ENCODE results near the gene ORAI1. TPM values are rescaled to one million over a fixed set of nuclear protein-coding genes. Genes with fewer than 3 reads are reported as not detected.
"Not testable (repeated sequence)": the region's sequence is repeated elsewhere in the genome, so short reads cannot be mapped to it uniquely, and the experiment has no call there.

The ORAI1 gene
- total RNA-seq, 1 experiment from 2014 or later, result 15.9 TPM

GRCh38 chr12:121632069-121632970 lies 6.0 kb downstream of the ORAI1 start:
- Histone ChIP-seq H3K36me3 (peaks cover 21% of the 10 kb centered on the region), H3K9me3 (no peaks in the 10 kb centered on the region), H3K27me3 (no peaks in the 10 kb centered on the region), H3K4me3 (no peak overlapping the region)
- no peak for DNase-seq

- H3K27me3 ChIP-seq, H3K4me3 ChIP-seq, DNase-seq, H3K9me3 ChIP-seq: not testable (repeated sequence)
- H3K36me3 ChIP-seq, result peaks cover 21% of the 10 kb centered on the region
Measured at GRCh38 chr12:121633833-121634196, 7.5 kb downstream of the ORAI1 start.

GRCh38 chr12:121634836-121635235 lies 8.5 kb downstream of the ORAI1 start:
- Histone ChIP-seq H3K4me3 (no peak overlapping the region), H3K9me3 (no peaks in the 10 kb centered on the region), H3K27me3 (no peaks in the 10 kb centered on the region), H3K36me3 (peaks cover 14% of the 10 kb centered on the region)
- no peak for DNase-seq

DNA sequence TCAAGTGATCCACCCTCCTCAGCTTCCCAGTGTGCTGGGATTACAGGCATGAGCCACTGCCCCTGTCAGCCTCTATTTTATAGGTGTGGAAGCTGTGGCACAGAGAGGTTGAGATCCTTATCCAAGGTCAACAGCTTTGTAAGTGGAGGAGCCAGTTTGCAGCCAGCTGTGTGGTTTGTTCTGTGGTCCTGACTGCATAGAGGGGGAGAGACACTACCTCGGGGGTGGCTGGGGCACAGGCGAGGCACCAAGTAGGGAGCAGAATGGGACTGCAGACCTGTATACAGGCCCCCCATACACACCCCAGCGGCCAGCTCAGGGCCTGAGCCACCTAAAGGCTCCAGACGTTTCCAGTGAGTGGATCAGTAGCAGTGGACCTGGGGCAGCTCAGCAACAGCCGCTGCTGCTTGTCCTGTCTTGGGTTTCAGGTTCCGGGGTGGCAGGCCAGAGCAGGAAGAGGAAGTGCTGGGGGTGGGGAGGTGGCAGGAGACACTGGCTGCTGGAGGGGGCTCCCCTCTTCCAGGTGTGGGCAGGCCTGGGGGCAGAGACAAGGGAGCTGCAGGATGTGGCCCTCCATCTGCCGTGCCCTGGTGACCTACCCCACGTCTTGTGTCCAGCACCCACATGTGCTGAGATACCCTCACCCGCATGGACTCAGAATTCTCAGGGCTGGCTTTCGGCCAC lies 11.0 kb downstream of the ORAI1 start:
- Histone ChIP-seq H3K27me3 (no peaks in the 10 kb centered on the region), H3K9me3 (no peaks in the 10 kb centered on the region), H3K4me3 (no peak overlapping the region), H3K36me3 (no peaks in the 10 kb centered on the region; the same call in 1 of the 2 replicates)
- DNase-seq, result no peak

GRCh38 chr12:121638298-121639202 lies 12.2 kb downstream of the ORAI1 start:
- no peaks in the 10 kb centered on the region for H3K9me3 ChIP-seq
- no peaks in the 10 kb centered on the region for H3K27me3 ChIP-seq
- no peak overlapping the region for H3K4me3 ChIP-seq
- no peaks in the 10 kb centered on the region; the same call in 1 of the 2 replicates for H3K36me3 ChIP-seq
- DNase-seq, result no peak

DNA sequence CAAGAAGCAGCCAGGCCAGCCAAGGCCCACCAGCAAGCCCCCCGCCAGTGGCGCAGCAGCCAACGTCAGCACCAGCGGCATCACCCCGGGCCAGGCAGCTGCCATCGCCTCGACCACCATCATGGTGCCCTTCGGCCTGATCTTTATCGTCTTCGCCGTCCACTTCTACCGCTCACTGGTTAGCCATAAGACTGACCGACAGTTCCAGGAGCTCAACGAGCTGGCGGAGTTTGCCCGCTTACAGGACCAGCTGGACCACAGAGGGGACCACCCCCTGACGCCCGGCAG lies 15.0 kb downstream of the ORAI1 start:
- H3K4me3 ChIP-seq, result no peak overlapping the region
- no peaks in the 10 kb centered on the region for H3K9me3 ChIP-seq

GRCh38 chr12:121648458-121649028 lies 22.2 kb downstream of the ORAI1 start:
- DNase-seq, result no peak
- Histone ChIP-seq H3K4me3 (no peak overlapping the region), H3K36me3 (no peaks in the 10 kb centered on the region), H3K27me3 (no peaks in the 10 kb centered on the region), H3K9me3 (no peaks in the 10 kb centered on the region)

More for the DNA sequence above, 15.0 kb downstream of the ORAI1 start:
- no peaks in the 10 kb centered on the region for H3K27me3 ChIP-seq
- no peaks in the 10 kb centered on the region for H3K36me3 ChIP-seq
- no peak for DNase-seq

GRCh38 chr12:121649322-121649721 lies 23.0 kb downstream of the ORAI1 start:
- Histone ChIP-seq H3K4me3 (no peak overlapping the region), H3K27me3 (no peaks in the 10 kb centered on the region), H3K36me3 (no peaks in the 10 kb centered on the region), H3K9me3 (no peaks in the 10 kb centered on the region)
- no peak for DNase-seq

DNA sequence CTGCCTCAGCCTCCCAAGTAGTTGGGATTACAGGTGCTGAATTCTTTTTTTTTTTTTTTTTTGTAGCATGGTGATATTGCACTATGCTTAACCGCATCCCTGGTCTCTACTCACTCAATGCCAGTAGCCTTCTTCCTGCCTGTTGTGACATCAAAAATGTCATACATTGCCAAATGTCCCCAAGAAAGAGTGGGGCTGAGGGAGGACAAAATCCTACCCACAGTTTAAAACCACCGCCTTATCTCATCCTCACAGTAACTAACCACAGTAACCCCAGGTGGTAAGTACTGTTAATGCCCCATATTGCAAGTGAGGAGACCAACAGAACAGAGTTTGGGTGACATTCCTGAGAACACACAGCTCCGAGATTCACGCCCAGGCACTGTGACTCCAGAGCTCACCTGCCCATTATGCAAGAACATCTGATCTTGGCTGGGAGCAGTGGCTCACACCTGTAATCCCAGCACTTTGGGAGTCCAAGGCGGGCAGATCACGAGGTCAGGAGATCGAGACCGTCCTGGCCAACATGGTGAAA lies 23.6 kb downstream of the ORAI1 start:
- H3K4me3 ChIP-seq, result no peak overlapping the region
- H3K36me3 ChIP-seq, result no peaks in the 10 kb centered on the region
- no peaks in the 10 kb centered on the region for H3K9me3 ChIP-seq
- H3K27me3 ChIP-seq, result no peaks in the 10 kb centered on the region
- DNase-seq, result no peak

GRCh38 chr12:121651320-121651719 lies 25.0 kb downstream of the ORAI1 start:
- H3K4me3 ChIP-seq, result no peak overlapping the region
- no peak for DNase-seq
- H3K27me3 ChIP-seq, result no peaks in the 10 kb centered on the region
- no peaks in the 10 kb centered on the region for H3K9me3 ChIP-seq
- no peaks in the 10 kb centered on the region for H3K36me3 ChIP-seq

- Histone ChIP-seq H3K36me3 (no peaks in the 10 kb centered on the region), H3K27me3 (no peaks in the 10 kb centered on the region)
- no peak for DNase-seq
Measured at GRCh38 chr12:121652767-121653497, 26.6 kb downstream of the ORAI1 start.

GRCh38 chr12:121653999-121654398 lies 27.7 kb downstream of the ORAI1 start:
- DNase-seq, result no peak
- no peaks in the 10 kb centered on the region for H3K27me3 ChIP-seq
- no peaks in the 10 kb centered on the region for H3K36me3 ChIP-seq
- no peak overlapping the region for H3K4me3 ChIP-seq
- H3K9me3 ChIP-seq, result no peaks in the 10 kb centered on the region

More at GRCh38 chr12:121652767-121653497, 26.6 kb downstream of the ORAI1 start:
- Histone ChIP-seq H3K9me3 (no peaks in the 10 kb centered on the region), H3K4me3 (no peak overlapping the region)

DNA sequence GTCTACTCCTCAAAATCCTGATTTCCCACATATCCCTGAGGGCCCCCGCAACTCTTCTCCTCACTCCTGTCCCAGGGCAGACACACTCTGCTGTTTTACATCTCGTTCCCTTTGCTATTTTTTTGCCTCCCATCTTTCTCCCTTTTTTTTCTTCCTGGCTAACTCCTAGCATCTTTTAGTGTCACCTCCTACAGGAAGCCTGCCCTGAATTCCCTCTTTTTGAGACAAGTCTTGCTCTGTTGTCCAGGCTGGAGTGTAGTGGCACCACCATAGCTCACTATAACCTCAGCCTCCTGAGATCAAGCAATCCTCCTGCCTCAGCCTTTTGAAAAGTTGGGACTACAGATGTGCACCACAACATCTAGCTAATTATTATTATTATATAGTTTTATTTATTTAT lies 29.8 kb downstream of the ORAI1 start:
- no peaks in the 10 kb centered on the region for H3K27me3 ChIP-seq
- no peaks in the 10 kb centered on the region for H3K9me3 ChIP-seq
- no peak overlapping the region for H3K4me3 ChIP-seq
- H3K36me3 ChIP-seq, result no peaks in the 10 kb centered on the region
- DNase-seq, result no peak

GRCh38 chr12:121657305-121658008 lies 31.1 kb downstream of the ORAI1 start:
- Histone ChIP-seq H3K4me3 (no peak overlapping the region), H3K36me3 (no peaks in the 10 kb centered on the region), H3K27me3 (no peaks in the 10 kb centered on the region), H3K9me3 (no peaks in the 10 kb centered on the region)
- no peak for DNase-seq

GRCh38 chr12:121661353-121662105 lies 35.2 kb downstream of the ORAI1 start:
- not testable (repeated sequence) for H3K9me3 ChIP-seq, H3K27me3 ChIP-seq, H3K4me3 ChIP-seq, H3K36me3 ChIP-seq, DNase-seq

All from MG63 (cell line).